ENCODE results near the gene LSR.

The LSR gene, protein sequence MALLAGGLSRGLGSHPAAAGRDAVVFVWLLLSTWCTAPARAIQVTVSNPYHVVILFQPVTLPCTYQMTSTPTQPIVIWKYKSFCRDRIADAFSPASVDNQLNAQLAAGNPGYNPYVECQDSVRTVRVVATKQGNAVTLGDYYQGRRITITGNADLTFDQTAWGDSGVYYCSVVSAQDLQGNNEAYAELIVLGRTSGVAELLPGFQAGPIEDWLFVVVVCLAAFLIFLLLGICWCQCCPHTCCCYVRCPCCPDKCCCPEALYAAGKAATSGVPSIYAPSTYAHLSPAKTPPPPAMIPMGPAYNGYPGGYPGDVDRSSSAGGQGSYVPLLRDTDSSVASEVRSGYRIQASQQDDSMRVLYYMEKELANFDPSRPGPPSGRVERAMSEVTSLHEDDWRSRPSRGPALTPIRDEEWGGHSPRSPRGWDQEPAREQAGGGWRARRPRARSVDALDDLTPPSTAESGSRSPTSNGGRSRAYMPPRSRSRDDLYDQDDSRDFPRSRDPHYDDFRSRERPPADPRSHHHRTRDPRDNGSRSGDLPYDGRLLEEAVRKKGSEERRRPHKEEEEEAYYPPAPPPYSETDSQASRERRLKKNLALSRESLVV

DNA sequence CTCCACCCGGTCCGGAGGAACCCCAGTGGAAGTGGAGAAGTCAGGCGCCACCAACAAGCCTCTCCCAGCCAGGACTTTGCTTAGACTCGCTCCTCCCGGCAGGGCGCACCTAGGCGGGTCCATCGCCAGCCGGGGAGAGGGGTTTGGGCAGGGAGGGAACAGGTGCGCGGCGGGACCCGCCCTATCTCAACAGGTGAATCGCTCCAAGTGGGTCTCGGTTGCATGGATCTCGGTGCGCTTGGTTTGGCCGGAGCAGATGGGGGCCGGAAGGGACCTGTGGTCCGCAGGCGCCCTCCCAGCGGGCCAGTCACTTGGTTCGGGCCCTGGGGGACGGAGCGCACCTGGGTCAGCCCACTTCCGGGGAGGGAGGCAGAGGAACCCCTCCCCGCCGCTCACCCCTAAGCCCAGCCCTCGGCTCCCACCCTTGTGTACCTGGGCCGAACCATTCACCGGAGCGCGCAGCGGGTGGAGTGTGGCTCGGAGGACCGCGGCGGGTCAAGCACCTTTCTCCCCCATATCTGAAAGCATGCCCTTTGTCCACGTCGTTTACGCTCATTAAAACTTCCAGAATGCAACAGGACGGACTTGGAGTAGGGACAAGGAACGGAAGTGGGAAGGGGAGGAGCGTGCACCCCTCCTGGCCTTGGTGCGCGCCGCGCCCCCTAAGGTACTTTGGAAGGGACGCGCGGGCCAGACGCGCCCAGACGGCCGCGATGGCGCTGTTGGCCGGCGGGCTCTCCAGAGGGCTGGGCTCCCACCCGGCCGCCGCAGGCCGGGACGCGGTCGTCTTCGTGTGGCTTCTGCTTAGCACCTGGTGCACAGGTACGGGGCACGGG is at the start of gene LSR:
LSR (plus strand) TSS at position 693 of the 836 bp plus-strand sequence; CDS start at position 714, 21 bp downstream.
- no peak for DNase-seq

DNA sequence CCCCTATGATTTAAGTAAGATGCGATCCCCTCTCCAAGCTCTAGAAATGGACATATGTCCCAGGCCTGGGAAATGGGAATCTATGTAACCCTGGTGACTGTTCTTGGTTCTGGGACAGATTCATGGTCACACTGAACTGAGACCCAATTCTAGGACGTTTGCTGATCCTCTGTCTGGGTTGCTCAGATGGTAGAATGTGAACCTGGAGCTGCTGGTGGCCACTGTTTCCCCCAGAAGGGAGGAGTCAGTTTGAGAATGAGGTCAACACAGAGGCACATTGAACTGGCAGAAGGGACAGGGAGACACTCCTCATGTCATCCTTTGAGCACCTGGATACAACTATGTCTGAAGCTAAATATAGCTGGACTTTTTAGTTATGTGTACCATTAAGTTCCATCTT is 49.3 kb upstream of the LSR start:
- no peak for DNase-seq

DNA sequence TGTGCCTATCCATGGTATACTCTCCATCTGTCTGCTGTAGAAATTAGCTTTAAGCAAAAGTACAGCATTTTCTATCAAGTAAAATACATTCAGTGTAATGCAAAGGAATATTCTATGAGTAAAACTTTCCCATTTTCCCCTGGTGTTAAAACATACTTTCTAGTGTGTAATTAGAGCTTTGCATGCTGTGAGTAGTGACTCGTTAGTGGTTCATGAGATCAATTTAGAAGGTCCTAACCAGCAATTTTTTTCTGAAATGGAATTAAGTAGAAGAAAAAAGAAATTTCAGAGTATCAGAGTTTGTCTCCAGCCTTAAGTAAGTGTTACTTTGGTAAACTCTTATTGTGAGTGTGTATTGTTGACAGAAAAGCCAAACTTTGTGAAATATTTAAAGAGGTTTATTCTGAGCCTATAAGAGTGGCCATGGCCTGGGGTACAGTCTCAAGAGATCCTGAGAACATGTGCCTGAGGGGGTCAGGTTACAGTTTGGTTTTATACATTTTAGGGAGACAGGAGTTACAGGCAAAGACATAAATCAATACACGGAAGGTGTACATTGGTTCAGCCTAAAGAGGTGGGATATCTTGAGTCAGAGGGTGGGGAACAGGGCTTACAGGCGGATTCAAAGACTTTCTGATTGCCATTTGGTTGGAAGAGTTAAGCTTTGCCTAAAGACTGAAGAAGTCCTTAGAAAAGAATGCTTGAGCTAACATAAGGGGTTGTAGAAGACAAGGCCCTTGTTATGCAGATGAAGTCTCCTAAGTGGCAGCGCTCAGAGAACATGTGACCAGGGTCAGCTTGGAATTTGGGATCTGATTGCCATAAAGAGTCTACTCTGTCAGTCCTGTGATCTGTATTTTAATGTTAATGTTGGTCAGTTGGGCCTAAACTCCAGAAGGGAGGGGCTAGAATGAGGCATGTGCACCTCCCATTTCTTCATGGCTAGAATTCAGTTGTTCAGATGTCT is 45.8 kb upstream of the LSR start:
- DNase-seq, result no peak

DNA sequence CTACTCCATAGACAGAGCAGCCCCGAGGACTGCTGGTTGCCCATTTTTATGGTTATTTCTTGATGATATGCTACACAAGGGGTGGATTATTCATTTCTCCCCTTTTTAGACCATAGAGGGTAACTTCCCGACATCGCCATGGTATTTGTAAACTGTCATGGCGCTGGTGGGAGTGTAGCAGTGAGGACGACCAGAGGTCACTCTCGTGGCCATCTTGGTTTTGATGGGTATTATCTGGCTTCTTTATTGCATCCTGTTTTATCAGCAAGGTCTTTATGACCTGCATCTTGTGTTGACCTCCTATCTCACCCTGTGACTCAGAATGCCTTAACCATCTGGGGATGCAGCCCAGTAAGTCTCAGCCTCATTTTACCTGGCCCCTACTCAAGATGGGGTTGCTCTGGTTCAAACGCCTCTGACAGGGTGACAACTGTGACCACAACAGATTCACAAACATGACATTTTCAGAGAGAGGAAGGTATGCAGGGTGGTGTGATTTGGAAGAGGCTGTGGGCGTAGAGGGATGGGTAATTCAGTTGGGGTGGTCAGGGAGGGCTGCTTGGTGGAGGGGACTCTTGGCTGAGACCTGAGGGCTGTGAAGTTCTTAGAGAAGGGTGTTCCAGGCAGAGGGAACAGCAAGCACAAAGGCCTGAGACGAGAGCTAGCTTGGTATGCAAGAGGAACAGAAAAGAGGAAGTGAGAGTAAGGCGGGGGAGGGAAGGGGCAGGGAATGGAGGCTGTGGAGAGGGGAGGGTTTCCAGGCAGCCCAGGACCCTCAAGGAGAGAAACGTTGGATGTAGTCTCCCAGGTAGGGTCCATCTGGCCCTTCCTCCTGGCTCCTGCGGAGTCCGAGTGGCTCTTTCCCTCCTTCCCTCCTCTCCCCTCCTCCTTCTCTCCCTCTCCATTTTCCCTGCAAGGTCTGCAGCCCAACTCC is 43.7 kb upstream of the LSR start:
- DNase-seq, result peak; percentile 87

DNA sequence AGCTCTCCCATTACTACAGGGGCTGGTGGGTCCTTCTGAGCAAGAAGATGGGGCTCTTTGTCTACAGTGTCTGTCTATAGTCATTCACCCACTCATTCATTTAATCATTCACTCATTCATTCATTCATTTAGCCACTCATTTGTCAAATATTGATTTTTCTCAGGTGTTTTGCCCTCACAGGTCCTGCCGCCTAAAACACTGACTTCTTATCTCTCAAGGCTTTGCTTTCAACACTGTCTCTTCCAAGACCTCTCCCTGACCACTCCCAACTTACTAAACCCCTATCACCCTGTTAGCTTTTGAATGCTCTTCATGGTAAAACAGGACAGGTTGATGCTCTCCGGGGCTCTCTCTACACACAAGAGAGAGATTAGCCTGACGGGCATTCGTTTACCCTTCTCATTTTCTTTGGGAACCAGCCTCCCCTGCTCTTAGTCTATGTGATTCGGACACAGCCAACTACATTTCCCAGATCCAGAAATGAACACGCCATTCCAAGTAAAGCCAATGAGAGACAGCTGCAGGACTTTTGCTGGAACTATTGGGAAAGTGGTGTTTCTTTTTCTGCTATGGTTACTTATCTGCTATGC is 43.0 kb upstream of the LSR start:
- no peak for DNase-seq

DNA sequence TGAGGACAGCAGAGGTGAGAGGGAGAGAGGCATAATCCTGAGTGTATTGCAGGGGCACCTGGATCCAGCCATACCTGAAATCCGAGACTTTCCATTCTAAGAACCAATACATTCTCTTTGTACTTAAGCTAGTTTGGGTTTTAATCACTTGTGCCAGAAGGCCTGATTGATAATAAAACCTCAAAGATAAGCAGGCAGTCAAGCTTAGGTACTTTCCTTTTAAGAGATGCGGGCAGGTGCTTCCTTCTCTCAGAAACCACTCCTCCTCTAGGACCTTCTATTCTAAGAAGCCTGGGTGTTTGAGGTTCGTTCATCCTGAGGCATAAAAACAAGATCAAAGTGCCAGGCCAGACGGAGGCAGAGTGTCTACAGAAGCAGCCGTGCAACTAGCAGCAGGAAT is 42.4 kb upstream of the LSR start:
- no peak for DNase-seq

DNA sequence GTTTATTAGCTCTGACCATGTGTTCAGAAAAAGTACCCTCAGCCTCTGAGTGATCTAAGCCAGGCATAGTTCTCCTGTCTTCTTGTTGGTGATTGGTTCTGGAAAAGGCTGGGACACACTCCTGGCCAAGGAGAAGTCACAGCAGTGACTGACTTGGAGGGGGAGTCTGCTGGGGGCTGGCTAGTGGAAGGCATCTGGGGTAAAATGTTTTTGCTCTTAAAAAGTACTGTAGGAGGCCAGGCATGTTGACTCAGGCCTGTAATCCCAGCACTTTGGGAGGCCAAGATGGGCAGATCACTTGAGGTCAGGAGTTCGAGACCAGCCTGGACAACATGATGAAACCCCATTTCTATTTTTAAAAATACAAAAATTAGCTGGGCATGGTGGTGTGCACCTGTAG is 41.9 kb upstream of the LSR start:
- no peak for DNase-seq

DNA sequence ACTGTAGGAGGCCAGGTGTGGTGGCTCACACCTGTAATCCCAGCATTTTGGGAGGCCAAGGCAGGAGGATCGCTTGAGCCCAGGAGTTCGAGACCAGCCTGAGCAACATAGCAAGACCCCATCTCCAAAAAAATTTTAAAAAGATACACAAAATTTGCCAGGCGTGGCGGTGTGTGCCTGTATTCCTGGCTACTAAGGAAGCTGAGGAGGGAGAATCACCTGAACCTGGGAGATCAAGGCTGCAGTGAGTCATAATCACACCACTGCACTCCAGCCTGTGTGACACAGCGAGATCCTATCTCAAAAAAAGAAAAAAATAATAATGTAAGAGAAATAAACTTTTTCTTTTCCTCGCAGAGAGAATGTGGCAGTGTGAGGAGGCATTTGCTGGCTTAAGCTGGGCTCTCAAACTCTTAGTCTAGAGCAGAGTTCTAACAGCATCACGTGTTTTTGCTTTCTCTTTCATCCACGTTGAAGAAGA is 41.4 kb upstream of the LSR start:
- DNase-seq, result no peak

DNA sequence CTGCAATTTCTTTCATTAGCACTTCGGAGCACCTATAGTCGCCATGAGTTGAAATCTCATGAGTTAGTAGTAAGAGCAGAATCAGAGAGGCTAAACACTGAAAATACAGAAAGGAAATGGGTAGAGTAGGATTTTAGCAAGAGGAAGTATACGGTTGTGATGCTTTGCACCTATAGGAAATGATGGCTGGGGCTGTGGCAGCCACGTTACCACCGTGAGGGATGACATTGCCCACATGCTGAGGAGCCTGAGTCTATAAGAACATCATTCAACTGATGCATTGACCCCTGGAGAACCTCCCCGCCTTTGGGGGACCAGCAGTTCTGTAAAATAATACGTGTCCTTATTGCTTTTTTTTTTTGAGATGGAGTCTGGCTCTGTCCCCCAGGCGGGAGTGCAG is 40.7 kb upstream of the LSR start:
- DNase-seq, result no peak

DNA sequence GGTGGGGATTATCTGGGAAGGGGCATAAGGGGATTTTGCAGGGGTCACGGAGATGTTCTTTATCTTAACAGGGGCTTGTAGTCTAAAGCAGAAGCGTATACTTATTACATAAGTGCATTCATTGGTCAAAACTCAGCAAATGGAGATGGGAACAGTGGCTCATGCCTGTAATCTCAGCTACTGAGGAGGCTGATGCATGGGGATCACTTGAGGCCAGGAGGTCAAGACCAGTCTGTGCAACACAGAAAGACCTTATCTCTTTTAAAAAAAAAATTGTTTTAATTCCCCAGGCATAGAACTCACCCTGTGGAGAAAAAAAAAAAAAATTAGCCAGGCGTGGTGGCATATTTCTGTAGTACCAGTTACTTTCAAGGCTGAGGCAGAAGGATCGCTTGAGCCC is 39.2 kb upstream of the LSR start:
- DNase-seq, result no peak

DNA sequence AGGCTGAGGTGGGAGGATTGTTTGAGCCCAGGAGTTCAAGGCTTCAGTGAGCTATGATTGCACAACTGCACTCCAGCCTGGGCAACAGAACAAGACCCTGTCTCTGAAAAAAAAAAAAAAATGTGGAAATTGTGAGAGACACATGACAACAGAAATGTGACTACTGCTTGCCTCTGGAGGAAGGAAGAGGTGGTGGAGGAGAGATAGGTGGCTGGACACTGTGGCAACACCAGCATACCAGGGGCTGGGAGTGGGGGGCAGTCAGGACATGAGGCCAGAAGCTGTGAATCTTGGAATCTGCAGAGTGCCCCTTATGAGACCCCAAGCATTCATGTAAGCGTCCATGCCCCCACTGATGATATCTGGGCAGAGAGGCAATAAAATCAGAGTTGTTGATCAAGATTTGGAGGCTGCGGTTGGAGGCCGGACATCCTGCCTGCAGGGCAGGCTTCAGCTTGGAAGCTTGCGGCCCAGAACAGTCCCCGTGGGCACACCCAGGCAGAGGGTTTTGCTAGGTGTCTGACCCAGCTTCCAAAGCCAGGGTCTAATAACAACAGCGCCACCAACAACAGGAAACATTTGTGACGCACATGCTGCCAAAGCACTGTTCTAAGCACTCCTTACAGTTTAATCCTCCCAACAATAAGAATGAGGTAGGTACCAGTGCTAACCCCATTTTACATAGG is 37.1 kb upstream of the LSR start:
- peak; percentile 34 for DNase-seq

DNA sequence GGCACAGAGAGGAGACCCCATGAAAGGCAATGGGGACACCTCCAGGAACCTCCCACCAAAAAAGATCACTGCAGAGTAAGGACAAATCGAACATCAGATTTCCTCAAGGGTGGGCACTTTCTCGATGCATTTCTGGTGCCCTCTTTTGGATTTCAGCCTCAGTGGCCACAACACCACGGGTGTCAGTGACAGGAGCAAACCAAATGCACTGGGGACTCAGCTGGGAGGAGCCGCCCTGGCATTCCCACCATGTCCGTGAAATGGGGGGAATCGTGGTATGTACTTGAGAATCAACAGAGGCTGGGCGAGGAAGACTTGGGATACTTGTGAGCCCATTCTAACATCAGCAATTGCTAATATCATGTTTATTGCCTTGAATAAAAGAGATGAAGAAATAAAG is 36.6 kb upstream of the LSR start:
- DNase-seq, result no peak

DNA sequence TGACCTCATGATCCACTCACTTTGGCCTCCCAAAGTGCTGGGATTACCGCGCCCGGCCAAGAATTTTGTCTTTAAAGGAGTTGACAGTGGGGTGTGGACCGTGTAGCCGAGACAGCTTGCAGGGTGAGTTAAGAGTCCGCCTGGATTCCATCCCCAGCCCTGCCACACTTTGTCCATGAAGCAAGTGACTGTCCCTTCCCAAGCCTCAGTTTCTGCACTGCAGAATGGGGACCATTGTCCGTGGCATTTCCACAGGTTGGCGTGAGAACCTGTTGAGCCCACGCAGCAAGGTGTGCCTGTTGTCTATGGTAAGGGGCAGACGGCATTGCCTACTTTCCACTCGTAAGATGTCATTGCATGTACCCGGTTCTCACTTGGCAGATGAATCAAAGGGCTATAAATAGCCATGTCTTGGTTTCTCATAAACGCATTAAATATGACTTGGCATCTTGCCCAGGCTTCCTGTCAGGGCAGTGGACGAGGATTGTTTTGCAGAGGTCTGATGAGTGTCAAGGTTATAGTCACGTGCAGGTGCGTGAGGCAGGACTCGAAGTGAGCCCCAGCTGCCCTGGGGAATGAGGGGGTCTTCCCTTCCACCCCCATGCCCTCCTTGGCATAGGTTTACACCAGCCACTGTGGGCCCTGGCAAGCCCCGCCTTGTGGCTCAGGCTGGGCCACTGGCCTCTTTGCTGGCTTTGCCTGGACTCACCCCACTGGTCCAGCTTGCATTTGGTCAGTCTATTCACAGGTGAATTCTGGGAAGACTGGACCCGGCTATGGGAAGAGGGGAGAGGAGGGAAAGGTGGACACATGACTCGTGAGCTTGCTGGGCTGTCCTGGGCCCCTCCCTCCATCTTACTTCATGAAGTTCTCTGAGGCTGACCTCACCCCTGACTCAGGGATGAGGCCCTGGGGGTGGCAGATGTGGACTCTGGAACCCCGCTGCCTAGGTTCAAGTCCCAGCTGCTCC is 34.9 kb upstream of the LSR start:
- peak; percentile 94 for DNase-seq

DNA sequence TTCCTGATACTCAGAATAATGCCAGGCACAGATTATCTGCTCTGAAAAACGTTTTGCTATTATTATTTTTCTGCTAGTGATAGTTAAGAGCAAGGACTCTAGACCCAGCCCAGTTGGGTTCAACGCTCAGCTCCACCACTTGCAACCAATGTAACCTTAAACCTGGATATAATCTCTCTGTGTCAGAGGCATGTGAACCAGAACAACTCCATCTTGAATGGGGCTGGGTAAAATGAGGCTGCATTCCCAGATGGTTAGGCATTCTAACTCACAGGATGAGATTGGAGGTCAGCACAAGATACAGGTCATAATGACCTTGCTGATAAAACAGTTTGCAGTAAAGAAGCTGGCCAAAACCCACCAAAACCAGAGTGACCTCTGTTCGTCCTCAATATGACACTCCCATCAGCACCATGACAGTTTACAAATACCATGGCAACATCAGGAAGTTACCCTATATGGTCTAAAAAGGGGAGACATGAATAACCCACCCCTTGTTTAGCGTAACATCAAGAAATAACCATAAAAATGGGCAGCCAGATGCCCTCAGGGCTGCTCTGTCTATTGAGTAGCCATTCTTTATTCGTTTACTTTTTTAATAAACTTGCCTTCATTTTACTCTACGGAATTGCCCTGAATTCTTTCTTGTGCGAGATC is 33.9 kb upstream of the LSR start:
- DNase-seq, result no peak

DNA sequence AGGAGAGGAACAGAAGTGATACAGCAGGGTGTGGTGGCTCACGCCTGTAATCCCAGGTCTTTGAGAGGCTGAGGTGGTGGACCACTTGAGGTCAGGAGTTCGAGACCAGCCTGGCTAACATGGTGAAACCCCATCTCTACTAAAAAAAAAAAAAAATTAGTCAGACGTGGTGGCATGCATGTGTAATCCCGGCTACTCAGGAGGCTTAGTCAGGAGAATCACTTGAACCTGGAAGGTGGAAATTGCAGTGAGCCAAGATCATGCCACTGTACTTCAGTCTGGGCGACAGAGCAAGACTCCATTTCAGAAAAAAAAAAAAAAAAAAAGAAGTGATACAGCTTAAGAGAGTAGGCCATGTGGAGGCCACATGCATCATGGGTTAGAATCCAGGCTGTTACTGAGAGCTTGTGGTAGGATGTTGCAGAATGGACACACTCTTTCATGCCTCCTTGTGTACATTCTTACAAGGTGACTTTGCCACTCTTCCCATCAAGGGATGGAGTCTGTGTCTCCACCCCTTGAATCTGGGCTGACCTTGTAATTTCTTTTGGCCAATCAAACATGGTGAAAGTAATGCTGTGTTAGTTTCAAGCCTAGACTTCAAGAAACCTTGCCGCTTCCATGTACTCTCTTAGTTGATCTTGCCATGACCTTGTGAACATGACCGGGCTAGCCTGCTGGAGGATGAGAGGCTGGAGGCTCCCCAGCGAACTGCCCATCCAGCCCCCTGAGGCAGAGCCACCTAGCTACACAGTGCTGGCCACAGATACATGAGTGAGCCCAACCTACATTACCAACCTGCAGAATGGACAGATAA is 32.6 kb upstream of the LSR start:
- DNase-seq, result no peak

DNA sequence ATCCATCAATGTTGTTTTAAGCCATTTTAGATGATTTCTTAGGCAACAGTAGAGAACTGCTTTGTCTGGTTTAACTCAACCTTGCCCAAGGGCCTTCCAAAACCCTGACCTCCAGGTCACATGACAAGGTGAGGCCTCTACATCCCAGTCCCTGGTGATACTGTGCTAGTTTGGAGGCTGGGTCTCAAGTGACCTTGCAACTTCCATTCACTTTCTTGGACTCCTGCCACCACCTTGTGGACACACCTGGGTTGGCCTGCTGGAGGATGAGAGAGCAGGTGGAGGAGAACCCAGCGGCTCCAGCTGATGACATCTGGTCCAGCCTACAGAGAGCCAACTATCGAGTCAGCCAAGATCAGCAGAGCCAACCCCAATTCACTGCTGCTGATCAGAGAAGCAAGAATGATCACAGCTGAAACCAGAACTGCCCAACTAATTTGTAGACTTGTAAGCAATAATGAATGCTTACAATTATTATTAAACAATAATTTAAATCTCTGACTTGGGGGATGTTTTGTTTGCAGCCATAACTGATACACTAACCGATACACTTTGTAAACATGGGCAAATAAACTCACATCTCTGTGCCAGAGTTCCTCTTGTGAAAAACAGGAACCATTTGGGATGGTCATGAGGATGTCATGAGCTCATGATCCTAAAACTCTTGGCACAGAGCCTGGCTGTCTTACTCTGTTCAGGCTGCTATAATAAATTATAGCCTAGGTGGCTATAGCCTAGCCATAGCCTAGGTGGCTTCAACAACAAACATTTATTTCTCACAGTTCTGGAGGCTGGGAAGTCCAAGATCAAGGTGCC is 31.8 kb upstream of the LSR start:
- peak; percentile 57 for DNase-seq

DNA sequence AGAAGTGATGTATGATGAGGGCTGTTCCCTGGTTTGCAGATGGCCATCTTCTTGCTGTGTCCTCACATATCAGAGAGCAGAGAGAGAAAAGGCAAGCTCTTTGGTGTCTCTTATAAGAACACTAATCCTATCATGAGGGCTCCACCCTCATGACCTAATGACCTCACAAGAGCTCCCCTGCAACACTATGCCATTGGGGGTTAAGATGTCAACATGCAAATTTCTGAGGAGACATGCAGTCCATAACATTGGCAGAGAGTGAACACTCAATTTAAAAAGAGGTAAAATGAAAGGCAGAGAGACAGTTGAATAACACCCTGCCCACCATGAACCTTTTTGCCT is 31.2 kb upstream of the LSR start:
- DNase-seq, result no peak
